K562 (cell line): ENCODE data around the gene RALGPS1.

ENCODE experiments used
- ATF1 ChIP-seq, 2 experiments: fragments of 450-650 bp in 1 of 2; IDR thresholded peaks; 2 replicates each; pipeline ENCODE4 v1.6.1; 2016; ENCODE audit warnings: missing compliant biosample characterization in 1 of 2, missing genetic modification characterization in 1 of 2
- CTCF ChIP-seq, 3 experiments: IDR thresholded peaks in 2 of 3; conservative IDR thresholded peaks in 1 of 3; 2 replicates each; pipeline ENCODE4 v1.5.1; 2011 to 2012; ENCODE audit warnings: low read length in 3 of 3, mild to moderate bottlenecking in 3 of 3, control low read depth in 2 of 3, improper control_type of control experiment in 1 of 3, inconsistent platforms in 1 of 3, low read depth in 1 of 3, mixed read lengths in 1 of 3, moderate library complexity in 1 of 3; ENCODE audit not compliant: insufficient read depth in 2 of 3
- ETV6 ChIP-seq, 3 experiments: fragments of 150-350 bp in 1 of 3; sonication (generic) in 1 of 3; formaldehyde crosslinking in 1 of 3; IDR thresholded peaks; 2 replicates each; pipeline versions ENCODE4 v1.6.1 to v1.8.0; 2014 to 2022; ENCODE audit warnings: borderline replicate concordance in 2 of 3, low read depth in 2 of 3, antibody characterized with exemption in 1 of 3, low read length in 1 of 3, mild to moderate bottlenecking in 1 of 3, missing genetic modification reagents in 1 of 3
- FOXO4 ChIP-seq: fragments of 450-650 bp; formaldehyde crosslinking; IDR thresholded peaks from 2 replicates; pipeline ENCODE4 v1.4.0; 2020; ENCODE audit warnings: mild to moderate bottlenecking, moderate library complexity
- RBBP5 ChIP-seq: fragments of 200-600 bp; sonication (generic); IDR thresholded peaks from 2 replicates; pipeline ENCODE4 v1.6.1; 2012; ENCODE audit warnings: borderline replicate concordance, mild to moderate bottlenecking, low read length, control low read depth, inconsistent platforms; ENCODE audit not compliant: insufficient read depth, poor library complexity, severe bottlenecking
- TCF7L2 ChIP-seq: fragments of 150-350 bp; IDR thresholded peaks from 2 replicates; pipeline ENCODE4 v1.6.1; 2016; ENCODE audit warnings: low read depth, mild to moderate bottlenecking, low read length, moderate library complexity
- TEAD2 ChIP-seq: fragments of 450-650 bp; IDR thresholded peaks from 2 replicates; pipeline ENCODE4 v1.6.1; 2016; ENCODE audit warnings: missing genetic modification characterization, control low read depth, missing compliant biosample characterization
- ZNF232 ChIP-seq: sonication (generic); formaldehyde crosslinking; IDR thresholded peaks from 2 replicates; pipeline ENCODE4 v1.8.0; 2022; ENCODE audit warnings: mild to moderate bottlenecking, missing genetic modification reagents
- ZNF263 ChIP-seq: sonication (generic); formaldehyde crosslinking; IDR thresholded peaks from 2 replicates; pipeline ENCODE4 v1.8.0; 2022; ENCODE audit warnings: mild to moderate bottlenecking, missing genetic modification reagents, borderline replicate concordance

GRCh38 chr9:127147251-127147650, 232.7 kb downstream of the RALGPS1 start:
- no peak for TF ChIP-seq ETV6 (IDR thresholded peaks at IDR 0.05; ENCODE audit: borderline replicate concordance in 1 of 2, low read depth in 2 of 2, low read length in 1 of 2)
- no peak for TF ChIP-seq ETV6 (CRISPR knock-in tag; IDR thresholded peaks at IDR 0.05; ENCODE audit: borderline replicate concordance)
- no peak for TF ChIP-seq FOXO4
- TF ChIP-seq RBBP5 = no peak
- no peak for TF ChIP-seq CTCF (IDR thresholded peaks at IDR 0.05 in 2 of 3, conservative IDR thresholded peaks at IDR 0.05 in 1 of 3; ENCODE audit: insufficient read depth in 2 of 3, low read depth in 1 of 3, low read length in 3 of 3)
- TF ChIP-seq ATF1 (CRISPR knock-in tag; IDR thresholded peaks at IDR 0.05) = no peak
- no peak for TF ChIP-seq ATF1 (tag; IDR thresholded peaks at IDR 0.05)
- TF ChIP-seq TCF7L2 = no peak
- no peak for TF ChIP-seq ZNF232 (CRISPR knock-in tag)
- no peak for TF ChIP-seq TEAD2 (tag)
- TF ChIP-seq ZNF263 = no peak
